SKM-1 treated with dmso at 0.1 percent for 144 hours (cell line): ENCODE results near the gene DONSON.

Source experiments
- DNase-seq: peaks from one replicate; lab custom pipeline; 2025; ENCODE audit not compliant: unreplicated experiment; lab: John Stamatoyannopoulos, UW

DONSON gene

DNA sequence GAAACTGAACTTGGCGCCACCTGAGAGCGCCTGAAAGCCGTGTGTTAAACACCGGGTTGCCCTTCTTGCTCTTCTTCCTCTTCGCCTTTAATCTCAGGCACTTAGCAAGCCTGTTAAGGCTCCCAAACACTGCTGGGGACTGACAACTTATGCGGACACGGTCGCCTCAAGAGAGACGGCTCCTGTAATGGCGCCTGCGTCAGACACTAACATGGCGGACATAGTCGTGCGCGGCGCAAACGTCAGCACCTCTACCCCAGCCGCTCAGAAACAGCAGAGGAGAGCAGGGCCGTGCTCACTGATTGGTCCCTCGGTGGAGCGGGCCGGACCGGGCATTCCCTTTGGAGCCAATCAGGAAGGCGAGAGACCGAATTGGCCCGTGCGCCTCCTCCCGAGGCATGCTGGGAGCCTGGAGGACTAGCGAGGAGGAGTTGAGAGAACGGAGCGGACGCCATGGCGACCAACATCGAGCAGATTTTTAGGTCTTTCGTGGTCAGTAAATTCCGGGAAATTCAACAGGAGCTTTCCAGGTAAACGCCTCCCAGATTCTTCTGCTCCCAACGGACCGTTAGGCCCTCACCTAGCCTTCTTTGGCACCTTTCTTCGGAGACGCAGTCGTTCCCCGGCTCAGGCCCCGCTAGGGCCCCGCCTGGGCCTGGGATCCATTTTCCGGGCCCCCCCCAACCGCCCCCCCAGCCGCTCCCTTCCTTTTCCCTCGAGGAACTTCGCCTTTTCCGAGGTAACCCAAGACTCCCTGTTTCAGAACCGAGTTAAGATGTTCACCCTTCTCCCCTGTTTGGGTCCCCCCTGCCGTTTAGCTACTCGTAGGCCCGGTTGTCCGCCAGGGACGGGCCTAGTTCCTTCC is 45.6 kb downstream of the DONSON start, which contains the start of gene SON:
Gene SON (plus strand): TSS at position 399 of the 865 bp plus-strand sequence. CDS start 55 bp downstream, at position 454.
- DNase-seq = peak; percentile 99

- peak; percentile 78 for DNase-seq
These were observed 46.5 kb downstream of the DONSON start, which contains the start of gene GART for GRCh38 chr21:33541756-33542639. Gene GART, minus strand, starts transcription at chr21:33542117. Its CDS starts 2,802 bp downstream, at chr21:33539315.

- DNase-seq = peak; percentile 7
These were observed 47.3 kb downstream of the DONSON start for GRCh38 chr21:33541105-33541711.

DNA sequence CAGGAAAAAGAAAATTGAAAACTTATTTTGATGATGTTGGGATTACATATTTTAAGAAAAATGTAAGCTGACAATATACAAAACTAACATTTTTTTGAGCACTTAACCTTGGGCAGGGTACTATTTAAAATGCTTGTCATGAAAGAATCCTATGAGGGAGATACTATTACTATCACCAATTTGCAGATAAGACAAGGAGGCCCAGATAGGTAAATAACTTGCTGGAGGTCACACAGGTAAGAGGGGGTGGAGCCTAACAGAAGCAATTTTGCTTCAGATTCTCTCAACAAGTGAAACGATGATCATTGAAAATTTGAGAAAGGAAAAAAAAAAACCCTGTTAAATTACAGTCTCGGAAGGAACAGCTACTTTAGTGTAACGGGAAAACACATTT is 47.8 kb downstream of the DONSON start:
- no peak for DNase-seq

DNA sequence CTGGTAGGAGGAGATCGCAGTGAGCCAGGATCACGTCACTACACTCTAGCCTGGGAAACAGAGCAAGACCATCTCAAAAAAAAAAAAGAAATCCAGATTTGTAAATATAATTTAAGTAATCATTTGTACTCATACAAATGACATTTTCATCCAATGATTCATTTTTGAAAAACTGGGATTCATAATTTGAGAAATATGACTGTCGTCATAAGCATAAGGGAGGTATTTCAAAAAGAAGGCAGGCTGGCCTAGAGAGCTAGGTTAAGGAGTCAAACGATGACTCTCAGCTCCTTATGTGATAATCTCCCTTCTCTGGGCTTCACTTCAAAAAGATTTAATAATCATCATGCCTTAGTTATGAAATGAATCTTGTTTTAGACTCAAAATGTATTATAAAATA is 48.9 kb downstream of the DONSON start:
- DNase-seq = no peak

DNA sequence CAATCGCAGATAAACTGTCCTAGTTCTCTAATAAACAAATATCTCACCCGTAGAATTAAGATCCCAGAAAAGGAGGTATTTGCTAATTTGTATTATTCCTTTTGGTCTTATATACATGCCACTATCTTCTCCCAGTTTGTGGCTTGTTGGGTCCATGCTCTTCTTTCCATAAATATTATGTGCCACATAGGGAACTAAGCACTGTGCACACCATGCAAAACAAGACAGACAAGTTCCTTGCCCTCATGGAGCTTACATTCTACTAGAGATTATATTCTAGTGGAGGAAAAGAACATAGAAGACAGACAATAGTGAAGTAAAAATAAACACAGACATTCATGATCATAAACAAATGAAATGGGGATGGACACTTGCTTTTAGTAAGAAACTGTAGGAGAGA is 51.3 kb downstream of the DONSON start:
- no peak for DNase-seq

GRCh38 chr21:33531007-33531406 is 57.5 kb downstream of the DONSON start:
- no peak for DNase-seq
